ENCODE results near the gene CCT6B. TPM values are rescaled to one million over a fixed set of nuclear protein-coding genes. Genes with fewer than 3 reads are reported as not detected.

The CCT6B gene
- total and polyA plus RNA-seq, 2 of the 4 experiments (the other 2 are of a cell fraction), result 0.72 to 1.1 TPM

GRCh38 chr17:34997355-34997862, 36.1 kb upstream of the CCT6B start:
- Histone ChIP-seq H3K4me1 (ENCODE audit: control insufficient read depth, insufficient read depth, low read length) (peaks cover 18% of the 10 kb centered on the region), H3K27ac (ENCODE audit: insufficient read depth, low read length) (peak overlapping the region; percentile 77), H3K4me3 (ENCODE audit: insufficient read depth, low read depth, low read length) (no peak overlapping the region), H4K20me1 (ENCODE audit: insufficient read depth, low read length) (no peaks in the 10 kb centered on the region), H3K23ac (ENCODE audit: low read depth, low read length) (peak overlapping the region; percentile 70; the same call in 1 of the 2 replicates), H4K8ac (ENCODE audit: low read depth in 2 of 2, low read length in 2 of 2) (peak overlapping the region; percentile 78 to 83), H3K56ac (ENCODE audit: extremely low read depth, insufficient read depth, low read length) (peak overlapping the region; percentile 45; the same call in 1 of the 2 replicates), H2BK120ac (ENCODE audit: low read depth, low read length) (peak overlapping the region; percentile 74), H2BK20ac (ENCODE audit: low read depth, low read length) (peak overlapping the region; percentile 78), H3K9me1 (ENCODE audit: insufficient read depth, low read length) (peaks cover 10% of the 10 kb centered on the region), H4K91ac (ENCODE audit: insufficient read depth, low read depth, low read length) (peak overlapping the region; percentile 88), H3K4me2 (ENCODE audit: low read depth, low read length) (peak overlapping the region; percentile 17), H3K9me3 (ENCODE audit: control insufficient read depth, insufficient read depth, low read length) (no peaks in the 10 kb centered on the region), H3K36me3 (ENCODE audit: control insufficient read depth, insufficient read depth, low read length) (peaks cover 52% of the 10 kb centered on the region), H3K14ac (replicated peaks; ENCODE audit: low read depth, low read length) (peak overlapping the region; percentile 69), H3K27me3 (ENCODE audit: control insufficient read depth, insufficient read depth, low read length) (no peaks in the 10 kb centered on the region), H2BK5ac (ENCODE audit: low read depth, low read length, poor library complexity, severe bottlenecking) (peak overlapping the region; percentile 67), H3K9ac (ENCODE audit: low read depth, low read length) (peak overlapping the region; percentile 49), H2BK15ac (ENCODE audit: low read depth, low read length) (peak overlapping the region; percentile 96; the same call in 2 of the 3 replicates), H3K79me1 (ENCODE audit: low read depth in 1 of 2, low read length in 2 of 2) (peaks cover 0 to 10% of the 10 kb centered on the region in 2 experiments; a peak in 1 of 4 replicates), H4K5ac (ENCODE audit: low read depth, low read length) (peak overlapping the region; percentile 85; the same call in 1 of the 2 replicates), H3K4ac (ENCODE audit: low read depth, low read length) (peak overlapping the region; percentile 70), H2AK9ac (replicated peaks; ENCODE audit: low read depth, low read length, poor library complexity) (no peak overlapping the region), H3K18ac (ENCODE audit: low read depth, low read length) (peak overlapping the region; percentile 58), H2AFZ (replicated peaks; ENCODE audit: low read length, poor library complexity) (peak overlapping the region; percentile 69), H2AK5ac (ENCODE audit: low read depth, low read length) (peak overlapping the region; percentile 84; the same call in 1 of the 2 replicates)
- POLR2A ChIA-PET (ENCODE audit: unreplicated experiment), result interaction anchor here (1.0 kb wide), 1 partner anchor 122 kb away, joined by 3 read pairs; the partner anchor contains the start of gene RAD51D
- intact Hi-C loops (cut with micrococcal nuclease), result loop anchor here (1.0 to 10.0 kb wide), 3 partner anchors 16 to 575 kb away; no protein-coding TSS in a partner anchor
- WGBS, 2 experiments (ENCODE audit: extremely low coverage in 2 of 2, insufficient read length in 1 of 2), result 40% methylated on average over 2 of the region's 11 CpGs; no CpG with 5 or more reads in 1 of the 2 experiments
- ATAC-seq (ENCODE audit: low read depth) (peak; percentile 61), DNase-seq (peak; percentile 87)
- TF ChIP-seq CTCF (conservative IDR thresholded peaks at IDR 0.05; ENCODE audit: low read depth, low read length) (no peak), CEBPB (IDR thresholded peaks at IDR 0.05; ENCODE audit: low read depth, low read length) (no peak), ELK1 (IDR thresholded peaks at IDR 0.05; ENCODE audit: borderline replicate concordance, low read depth, low read length) (no peak), MXI1 (IDR thresholded peaks at IDR 0.05; ENCODE audit: borderline replicate concordance, low read depth, low read length) (no peak), MAFK (IDR thresholded peaks at IDR 0.05; ENCODE audit: low read depth, low read length) (no peak), NFE2L2 (IDR thresholded peaks at IDR 0.05; ENCODE audit: low read depth, low read length) (no peak), MAZ (IDR thresholded peaks at IDR 0.05; ENCODE audit: borderline replicate concordance, low read depth, low read length) (no peak), RCOR1 (IDR thresholded peaks at IDR 0.05; ENCODE audit: insufficient replicate concordance, low read length) (no peak), SMC3 (IDR thresholded peaks at IDR 0.05; ENCODE audit: low read depth, low read length) (no peak), RFX5 (IDR thresholded peaks at IDR 0.05; ENCODE audit: low read depth, low read length) (no peak), RAD21 (IDR thresholded peaks at IDR 0.05; ENCODE audit: low read length) (no peak), CHD1 (IDR thresholded peaks at IDR 0.05; ENCODE audit: low read depth, low read length) (no peak), POLR2A (IDR thresholded peaks at IDR 0.05; ENCODE audit: low read depth, low read length) (no peak), FOS (IDR thresholded peaks at IDR 0.05; ENCODE audit: low read depth, low read length) (no peak), BHLHE40 (IDR thresholded peaks at IDR 0.05; ENCODE audit: low read depth, low read length) (no peak)
- dilution Hi-C loops (cut with HindIII; ENCODE audit: low sequenced_read_pairs, unreplicated experiment), result no loop called here
- in situ Hi-C loops (cut with MboI; ENCODE audit: low sequenced_read_pairs), result loop anchor here (5.0 to 25.0 kb wide), 2 partner anchors 95 to 590 kb away; partner anchors contain the start of genes AP2B1 and PEX12
- CTCF ChIA-PET, result interaction anchor here (0.6 to 1.1 kb wide), 3 partner anchors 25 to 417 kb away, joined by 3 to 7 read pairs (median 3); no protein-coding TSS in a partner anchor
- no TSS peak for BruUV-seq (replicated peaks)

Data from IMR-90 (cell line).